ENCODE data around the gene PHACTR1.
"Not testable (repeated sequence)": the region's sequence is repeated elsewhere in the genome, so short reads cannot be mapped to it uniquely, and the experiment has no call there.

Gene PHACTR1

GRCh38 chr6:12916006-12916405, 199.4 kb downstream of the PHACTR1 start:
- no peak for DNase-seq

GRCh38 chr6:12916420-12917136, 200.0 kb downstream of the PHACTR1 start:
- DNase-seq, result no peak

DNA sequence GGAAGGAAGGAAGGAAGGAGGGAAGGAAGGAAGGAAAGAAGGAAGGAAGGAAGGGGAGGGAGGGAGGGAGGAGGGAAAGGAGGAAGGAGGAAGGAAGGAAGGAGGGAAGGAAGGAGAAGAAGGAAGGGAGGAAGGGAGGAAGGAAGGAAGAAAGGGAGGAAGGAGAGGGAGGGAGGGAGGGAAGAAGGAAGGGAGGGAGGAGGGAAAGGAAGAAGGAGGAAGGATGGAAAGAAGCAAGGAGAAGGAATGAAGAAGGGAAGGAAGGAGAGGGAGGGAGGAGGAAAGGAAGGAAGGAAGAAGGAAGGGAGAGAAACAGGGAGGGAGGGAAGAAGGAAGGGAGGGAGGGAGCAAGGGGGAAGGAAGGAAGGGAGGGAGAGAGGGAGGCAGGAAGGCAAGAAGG, 204.9 kb downstream of the PHACTR1 start:
- DNase-seq, result no peak

DNA sequence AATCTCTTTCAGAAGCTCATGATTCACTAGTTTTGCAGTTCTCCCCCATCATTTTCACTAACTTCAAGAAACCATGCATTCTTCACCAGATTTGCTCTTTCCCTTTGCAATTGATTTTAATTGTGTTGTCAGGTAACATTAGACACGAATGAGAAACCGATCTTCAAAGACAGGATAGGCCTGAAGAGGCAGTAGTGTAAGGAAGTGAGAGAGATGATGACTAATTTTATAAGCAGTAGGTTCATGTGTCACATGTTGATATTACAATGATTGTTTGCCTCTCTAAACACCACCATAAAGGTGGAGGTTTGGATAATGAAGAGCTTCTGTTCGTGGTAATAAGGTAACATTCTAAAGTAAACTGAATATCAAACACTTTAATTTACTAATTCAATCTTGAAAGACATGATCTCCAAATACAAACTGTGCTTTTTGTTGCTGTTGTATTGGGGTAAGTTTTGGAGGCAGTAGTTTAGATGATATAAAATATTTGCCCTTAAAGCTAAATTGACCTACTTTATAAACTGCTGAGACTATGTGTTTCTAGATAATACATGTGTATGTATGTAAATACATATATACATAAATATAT, 207.2 kb downstream of the PHACTR1 start:
- no peak for DNase-seq

DNA sequence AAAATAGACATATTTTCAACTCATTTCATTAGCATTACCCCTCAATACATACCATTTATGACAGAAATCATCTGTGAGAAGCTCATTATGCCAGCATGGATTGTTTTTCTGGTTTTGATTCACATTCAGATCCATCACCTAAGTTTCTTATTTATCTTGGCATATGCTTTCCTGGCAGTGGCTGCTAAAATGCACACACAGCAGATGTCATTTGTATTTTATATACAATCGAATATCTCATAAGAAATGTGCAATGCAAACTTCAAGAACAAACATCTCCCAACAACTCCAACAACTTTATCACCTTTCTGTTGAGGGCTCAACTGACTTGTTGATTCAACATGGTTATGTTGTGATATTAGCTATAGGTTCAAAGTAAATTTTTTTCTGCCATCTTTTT, 208.3 kb downstream of the PHACTR1 start:
- no peak for DNase-seq

- no peak for DNase-seq
Observed at GRCh38 chr6:12927746-12928145, 211.2 kb downstream of the PHACTR1 start.

- DNase-seq, result no peak
Observed at GRCh38 chr6:12929678-12930077, 213.1 kb downstream of the PHACTR1 start.

- no peak for DNase-seq
Observed at GRCh38 chr6:12931639-12932038, 215.1 kb downstream of the PHACTR1 start.

- no peak for DNase-seq
Observed at GRCh38 chr6:12935637-12936036, 219.1 kb downstream of the PHACTR1 start.

- DNase-seq, result no peak
Observed at GRCh38 chr6:12937971-12938370, 221.4 kb downstream of the PHACTR1 start.

DNA sequence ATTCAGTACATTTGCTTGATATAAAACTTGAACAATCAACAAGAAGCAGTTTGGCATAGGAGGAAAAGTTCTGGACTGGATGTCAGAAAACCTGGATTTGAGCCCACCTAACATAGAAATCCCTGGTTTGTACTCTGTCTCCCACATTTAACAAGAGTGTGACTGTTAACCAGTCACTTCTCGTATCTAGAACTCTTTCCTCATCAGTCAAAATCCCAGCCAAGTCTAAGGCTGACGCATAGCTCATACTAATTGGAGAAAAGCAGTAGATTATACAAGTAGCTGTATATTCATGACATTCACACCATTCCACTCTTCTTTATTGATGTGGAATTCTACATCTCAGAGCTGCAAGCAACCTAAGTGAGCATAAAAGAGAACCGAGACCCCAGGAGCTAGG, 222.7 kb downstream of the PHACTR1 start:
- DNase-seq, result no peak

- DNase-seq, result no peak
Observed at GRCh38 chr6:12941422-12941821, 224.9 kb downstream of the PHACTR1 start.

DNA sequence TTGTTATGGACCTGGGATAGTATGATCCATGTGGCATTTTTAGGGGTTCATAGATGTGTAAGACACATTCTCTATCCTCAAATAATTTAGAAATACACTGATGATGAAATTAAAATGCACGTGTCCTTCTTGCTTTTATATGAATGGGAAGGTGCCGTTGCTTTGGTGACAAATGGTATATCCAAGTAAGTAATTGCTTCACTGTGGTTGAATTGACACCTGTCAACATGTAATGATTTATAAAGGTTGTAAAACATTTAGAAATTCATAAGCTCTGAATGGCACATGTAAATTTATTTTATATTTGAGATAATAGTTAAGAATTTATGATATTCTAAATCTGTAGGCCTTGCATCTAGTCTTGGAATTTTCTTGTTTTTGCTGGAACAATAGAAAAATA, 227.0 kb downstream of the PHACTR1 start:
- no peak for DNase-seq

DNA sequence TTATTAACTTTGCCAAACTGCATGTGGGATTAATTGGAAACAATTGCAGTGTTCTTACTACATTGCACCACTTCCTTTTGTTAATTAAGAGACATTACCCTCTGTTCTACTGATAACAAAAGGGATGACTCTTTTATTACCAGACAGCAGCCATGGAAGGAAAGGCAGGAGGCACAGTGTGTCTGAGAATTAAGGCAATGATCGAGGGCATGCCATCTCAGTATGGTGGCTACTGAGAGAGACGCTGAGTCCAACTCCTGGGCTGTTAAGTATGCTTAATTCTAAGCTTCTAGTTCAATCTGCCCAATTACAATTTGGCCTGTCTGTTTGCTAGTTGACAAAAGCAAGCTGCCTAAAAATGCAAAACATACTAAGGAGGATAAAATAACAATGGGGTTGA, 227.4 kb downstream of the PHACTR1 start:
- DNase-seq, result no peak

GRCh38 chr6:12944528-12944927, 228.0 kb downstream of the PHACTR1 start:
- DNase-seq, result not testable (repeated sequence)

GRCh38 chr6:12947151-12947871, 230.7 kb downstream of the PHACTR1 start:
- DNase-seq, result no peak

GRCh38 chr6:12947967-12948366, 231.4 kb downstream of the PHACTR1 start:
- DNase-seq, result no peak

DNA sequence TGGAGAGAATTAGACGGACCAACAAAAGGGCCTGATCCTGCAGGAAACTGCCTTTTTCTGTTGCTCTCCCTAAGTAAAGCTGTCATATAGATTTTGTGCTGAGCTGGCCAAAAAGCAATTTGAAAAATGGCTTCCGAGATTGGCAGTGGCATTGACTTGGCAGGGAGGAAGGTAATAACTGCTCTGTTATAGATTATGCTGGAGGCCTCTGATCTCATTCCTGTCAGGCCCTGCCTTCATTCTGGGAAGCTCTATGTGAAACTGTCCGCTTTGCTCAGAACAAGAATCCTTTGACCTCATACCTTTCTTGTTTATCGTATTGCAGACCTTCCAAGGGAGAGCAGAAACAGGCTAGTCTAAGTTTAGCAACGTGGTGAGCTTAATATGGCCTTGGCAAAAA, 234.4 kb downstream of the PHACTR1 start:
- no peak for DNase-seq

GRCh38 chr6:12951415-12951814, 234.8 kb downstream of the PHACTR1 start:
- no peak for DNase-seq

DNA sequence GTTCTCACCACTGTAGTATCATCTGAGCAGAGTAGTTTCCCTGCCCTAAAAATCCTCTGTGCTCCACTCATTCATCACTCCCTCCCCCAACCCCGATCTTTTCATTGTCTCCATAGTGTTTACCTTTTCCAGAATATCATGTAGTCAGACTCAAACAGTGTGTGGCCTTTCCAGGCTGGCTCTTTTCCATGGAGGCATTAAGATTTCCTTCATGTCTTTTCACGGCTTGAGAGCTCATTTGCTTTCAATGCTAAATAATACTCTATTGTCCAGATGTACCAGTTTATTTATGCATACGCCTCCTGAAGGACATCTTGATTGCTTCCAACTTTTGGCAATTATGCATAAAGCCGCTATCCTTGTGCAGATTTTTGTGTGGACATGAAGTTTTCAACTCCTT, 235.8 kb downstream of the PHACTR1 start:
- DNase-seq, result no peak

DNA sequence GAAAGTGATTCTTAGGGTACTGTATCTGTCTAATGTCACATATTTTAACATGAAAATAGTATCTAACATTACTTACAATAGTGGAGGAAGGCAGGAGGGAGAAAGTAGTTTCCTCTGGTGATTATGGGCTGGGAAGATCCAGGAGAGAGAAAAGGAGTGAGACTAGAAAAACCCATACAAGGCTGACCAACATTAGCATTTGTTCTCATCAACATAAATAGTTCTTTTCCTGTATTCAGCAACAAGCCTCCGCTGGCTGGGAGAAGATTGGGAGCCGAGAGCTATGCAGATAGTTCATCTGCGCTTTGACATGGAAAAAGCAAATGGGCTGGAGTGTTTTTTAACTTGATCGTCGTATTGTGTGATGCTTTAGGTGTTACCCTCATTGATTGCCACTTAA, 239.4 kb downstream of the PHACTR1 start:
- DNase-seq, result no peak

GRCh38 chr6:12956991-12957320, 240.4 kb downstream of the PHACTR1 start:
- DNase-seq, result no peak

DNA sequence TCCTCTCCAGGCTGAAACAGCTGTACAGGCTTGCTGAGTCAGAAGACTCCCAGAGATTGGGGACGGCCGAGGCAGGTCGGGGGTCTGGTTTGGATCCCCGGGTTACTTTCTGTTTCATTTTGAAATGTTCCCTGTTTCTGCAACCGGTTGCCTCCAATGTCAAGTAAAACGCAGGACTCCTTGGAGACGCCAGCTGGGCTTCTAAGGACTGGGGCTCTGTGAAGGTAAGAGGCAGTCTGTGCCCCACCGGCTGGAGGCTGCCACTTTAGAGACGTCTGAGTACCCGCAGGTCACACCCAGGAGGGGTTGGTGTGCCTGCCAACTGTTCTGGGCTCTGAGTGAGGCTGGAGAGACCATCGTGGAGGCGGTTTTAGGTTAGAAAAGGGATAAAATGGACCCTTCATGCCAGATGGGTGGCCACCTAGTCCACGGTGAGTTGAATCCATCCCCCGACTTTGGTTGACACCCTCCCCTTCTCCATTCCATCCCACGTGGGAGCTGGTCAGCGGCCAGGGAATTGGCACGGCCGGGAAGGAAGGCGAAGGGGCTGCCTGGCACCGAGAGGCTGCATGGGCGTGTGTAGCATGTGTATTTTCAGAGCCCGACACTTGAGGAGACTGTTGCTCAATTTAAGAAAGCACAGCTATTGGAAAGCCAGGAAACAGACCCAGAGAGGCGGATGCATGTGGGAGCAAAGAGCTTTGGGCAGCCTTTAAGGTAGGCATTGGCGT, 240.9 kb downstream of the PHACTR1 start:
- DNase-seq, result peak; percentile 7

All from activated naive CD4-positive, alpha-beta T cell treated with Interleukin-2 at 50 U/mL for 16 hours (primary cell).